ENCODE measurements around the gene SH2B3.

- no peak for TF ChIP-seq POLR2A (IDR thresholded peaks at IDR 0.05; ENCODE audit: low read length)
- TF ChIP-seq GATA1 (IDR thresholded peaks at IDR 0.05; ENCODE audit: low read depth, low read length) = no peak
These were observed 11.6 kb downstream of the SH2B3 start for GRCh38 chr12:111417290-111417689.
